ENCODE results near the gene RAD51. TPM values are rescaled to one million over a fixed set of nuclear protein-coding genes. Genes with fewer than 3 reads are reported as not detected.

Gene RAD51
- total and polyA plus RNA-seq, 9 of the 15 experiments (the other 6 are each of a cell fraction or from before 2014, with no cell fraction given) = 16.0 to 63.8 (median 34.6) TPM

DNA sequence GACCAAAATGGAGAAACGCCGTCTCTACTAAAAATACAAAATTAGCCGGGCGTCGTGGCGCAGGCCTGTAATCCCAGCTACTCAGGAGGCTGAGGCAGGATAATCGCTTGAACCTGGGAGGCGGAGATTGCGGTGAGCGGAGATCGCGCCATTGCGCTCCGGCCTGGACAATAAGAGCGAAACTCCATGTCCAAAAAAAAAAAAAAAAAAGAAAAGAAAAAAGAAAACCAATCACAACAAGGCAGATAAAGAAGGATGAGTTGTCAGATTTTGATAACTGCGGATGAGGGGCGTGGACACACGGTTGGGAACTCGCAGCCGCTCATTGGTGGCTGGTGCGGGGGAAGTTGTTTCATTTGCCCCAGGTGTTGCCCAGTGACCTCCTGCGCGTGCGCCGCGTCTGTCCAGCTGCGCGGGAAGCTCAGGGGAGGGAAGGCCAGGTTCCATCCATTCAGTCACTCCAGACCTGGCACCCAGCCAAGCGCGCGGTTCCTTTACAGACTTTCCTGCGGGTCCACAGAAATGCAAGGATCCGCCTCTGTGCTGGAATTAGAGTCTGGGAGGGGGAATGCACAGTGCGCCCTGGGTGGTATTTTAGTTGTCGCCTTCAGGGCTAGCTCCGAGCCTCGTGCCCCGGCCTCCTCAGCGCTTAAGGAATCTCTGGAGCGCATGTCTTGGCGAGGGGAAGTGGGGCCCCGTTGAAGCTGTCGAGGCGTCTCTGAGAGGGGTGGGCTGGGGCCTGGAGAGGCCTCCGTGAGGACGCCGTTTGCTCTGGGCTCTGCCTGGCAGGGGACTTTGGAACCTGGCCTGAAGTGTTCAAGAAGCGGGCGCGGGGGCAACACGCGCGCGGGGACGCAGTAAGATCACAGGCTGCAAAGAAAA is 68.2 kb downstream of the RAD51 start (continued):
- TF ChIP-seq NFIC (IDR thresholded peaks at IDR 0.05) (peak; percentile 100), USF1 (CRISPR knock-in tag; IDR thresholded peaks at IDR 0.05) (no peak), ZC3H4 (CRISPR knock-in tag; IDR thresholded peaks at IDR 0.05; ENCODE audit: borderline replicate concordance) (0 out of 2 replicates have a peak, but pooled peaks have one; percentile 58), KHSRP (IDR thresholded peaks at IDR 0.05) (no peak), TAF1 (IDR thresholded peaks at IDR 0.05; ENCODE audit: control insufficient read depth, extremely low read depth, insufficient read depth, low read length, severe bottlenecking) (no peak), CREBBP (IDR thresholded peaks at IDR 0.05; ENCODE audit: low read depth, low read length) (no peak), ZNF282 (CRISPR knock-in tag; IDR thresholded peaks at IDR 0.05) (no peak), PCBP2 (IDR thresholded peaks at IDR 0.05; ENCODE audit: low read depth, low read length, poor library complexity, severe bottlenecking) (no peak), ZNF518B (CRISPR knock-in tag; IDR thresholded peaks at IDR 0.05) (no peak), POLR2G (IDR thresholded peaks at IDR 0.05; ENCODE audit: low read depth, low read length) (no peak), XRCC4 (IDR thresholded peaks at IDR 0.05; ENCODE audit: extremely low read depth, insufficient read depth, insufficient read length) (no peak), PML (IDR thresholded peaks at IDR 0.05; ENCODE audit: low read length) (no peak), MEF2A (IDR thresholded peaks at IDR 0.05; ENCODE audit: control insufficient read depth, low read depth, low read length) (no peak), ZNF175 (CRISPR knock-in tag; IDR thresholded peaks at IDR 0.05; ENCODE audit: low read depth) (peak; percentile 11; the same call in 1 of the 2 replicates)
- TF ChIP-seq, protein P1, sequence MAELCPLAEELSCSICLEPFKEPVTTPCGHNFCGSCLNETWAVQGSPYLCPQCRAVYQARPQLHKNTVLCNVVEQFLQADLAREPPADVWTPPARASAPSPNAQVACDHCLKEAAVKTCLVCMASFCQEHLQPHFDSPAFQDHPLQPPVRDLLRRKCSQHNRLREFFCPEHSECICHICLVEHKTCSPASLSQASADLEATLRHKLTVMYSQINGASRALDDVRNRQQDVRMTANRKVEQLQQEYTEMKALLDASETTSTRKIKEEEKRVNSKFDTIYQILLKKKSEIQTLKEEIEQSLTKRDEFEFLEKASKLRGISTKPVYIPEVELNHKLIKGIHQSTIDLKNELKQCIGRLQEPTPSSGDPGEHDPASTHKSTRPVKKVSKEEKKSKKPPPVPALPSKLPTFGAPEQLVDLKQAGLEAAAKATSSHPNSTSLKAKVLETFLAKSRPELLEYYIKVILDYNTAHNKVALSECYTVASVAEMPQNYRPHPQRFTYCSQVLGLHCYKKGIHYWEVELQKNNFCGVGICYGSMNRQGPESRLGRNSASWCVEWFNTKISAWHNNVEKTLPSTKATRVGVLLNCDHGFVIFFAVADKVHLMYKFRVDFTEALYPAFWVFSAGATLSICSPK (IDR thresholded peaks at IDR 0.05; ENCODE audit: borderline replicate concordance) = no peak
- TF ChIP-seq, protein P2, sequence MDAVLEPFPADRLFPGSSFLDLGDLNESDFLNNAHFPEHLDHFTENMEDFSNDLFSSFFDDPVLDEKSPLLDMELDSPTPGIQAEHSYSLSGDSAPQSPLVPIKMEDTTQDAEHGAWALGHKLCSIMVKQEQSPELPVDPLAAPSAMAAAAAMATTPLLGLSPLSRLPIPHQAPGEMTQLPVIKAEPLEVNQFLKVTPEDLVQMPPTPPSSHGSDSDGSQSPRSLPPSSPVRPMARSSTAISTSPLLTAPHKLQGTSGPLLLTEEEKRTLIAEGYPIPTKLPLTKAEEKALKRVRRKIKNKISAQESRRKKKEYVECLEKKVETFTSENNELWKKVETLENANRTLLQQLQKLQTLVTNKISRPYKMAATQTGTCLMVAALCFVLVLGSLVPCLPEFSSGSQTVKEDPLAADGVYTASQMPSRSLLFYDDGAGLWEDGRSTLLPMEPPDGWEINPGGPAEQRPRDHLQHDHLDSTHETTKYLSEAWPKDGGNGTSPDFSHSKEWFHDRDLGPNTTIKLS (IDR thresholded peaks at IDR 0.05; ENCODE audit: borderline replicate concordance, low read depth) = peak; percentile 47; the same call in 1 of the 2 replicates
- TF ChIP-seq, protein P3, sequence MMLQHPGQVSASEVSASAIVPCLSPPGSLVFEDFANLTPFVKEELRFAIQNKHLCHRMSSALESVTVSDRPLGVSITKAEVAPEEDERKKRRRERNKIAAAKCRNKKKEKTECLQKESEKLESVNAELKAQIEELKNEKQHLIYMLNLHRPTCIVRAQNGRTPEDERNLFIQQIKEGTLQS (IDR thresholded peaks at IDR 0.05) = no peak
- TF ChIP-seq, protein P3 (CRISPR knock-in tag; conservative IDR thresholded peaks at IDR 0.05) = no peak
